Caki2 (cell line): ENCODE results near the gene PIM3. TPM values are rescaled to one million over a fixed set of nuclear protein-coding genes. Genes with fewer than 3 reads are reported as not detected.
A peak's percentile ranks its signal among the peaks of the same experiment; 100 is the strongest.

Experiments used
- DNase-seq: peaks from one replicate; pipeline ENCODE4 v3.0.0-alpha.2; 2015; ENCODE audit warnings: low read depth
- in situ Hi-C: cut with HindIII; loops from 2 replicates; pipeline ENCODE4 v1.10.0; 2016; ENCODE audit warnings: low sequenced_read_pairs, low pct_unique_long_range_greater_than_20kb, mixed read lengths
- total RNA-seq: library from RNA; depleted of rRNA; stranded (reverse); fragments of >200 nt; shearing (Covaris generic); gene quantifications from 2 replicates; pipeline ENCODE4 v1.2.3, GENCODE V29; 2014; ENCODE audit warnings: low replicate concordance

The PIM3 gene
- total RNA-seq, 1 experiment from 2014 or later: 142 TPM

DNA sequence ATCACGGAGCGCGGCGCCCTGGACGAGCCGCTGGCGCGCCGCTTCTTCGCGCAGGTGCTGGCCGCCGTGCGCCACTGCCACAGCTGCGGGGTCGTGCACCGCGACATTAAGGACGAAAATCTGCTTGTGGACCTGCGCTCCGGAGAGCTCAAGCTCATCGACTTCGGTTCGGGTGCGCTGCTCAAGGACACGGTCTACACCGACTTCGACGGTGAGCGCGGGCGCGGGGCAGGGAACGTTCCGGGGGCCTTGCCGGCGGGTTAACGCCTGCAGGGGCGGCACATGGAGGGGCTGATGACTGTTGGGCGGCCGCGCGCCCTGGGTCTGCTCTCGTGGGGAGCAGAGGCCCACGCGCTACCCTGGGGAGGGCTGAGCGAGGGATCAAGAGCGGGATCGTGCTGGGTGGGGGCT is 1.0 kb downstream of the PIM3 start:
- in situ Hi-C loops: no loop called here
- DNase-seq: peak; percentile 55

DNA sequence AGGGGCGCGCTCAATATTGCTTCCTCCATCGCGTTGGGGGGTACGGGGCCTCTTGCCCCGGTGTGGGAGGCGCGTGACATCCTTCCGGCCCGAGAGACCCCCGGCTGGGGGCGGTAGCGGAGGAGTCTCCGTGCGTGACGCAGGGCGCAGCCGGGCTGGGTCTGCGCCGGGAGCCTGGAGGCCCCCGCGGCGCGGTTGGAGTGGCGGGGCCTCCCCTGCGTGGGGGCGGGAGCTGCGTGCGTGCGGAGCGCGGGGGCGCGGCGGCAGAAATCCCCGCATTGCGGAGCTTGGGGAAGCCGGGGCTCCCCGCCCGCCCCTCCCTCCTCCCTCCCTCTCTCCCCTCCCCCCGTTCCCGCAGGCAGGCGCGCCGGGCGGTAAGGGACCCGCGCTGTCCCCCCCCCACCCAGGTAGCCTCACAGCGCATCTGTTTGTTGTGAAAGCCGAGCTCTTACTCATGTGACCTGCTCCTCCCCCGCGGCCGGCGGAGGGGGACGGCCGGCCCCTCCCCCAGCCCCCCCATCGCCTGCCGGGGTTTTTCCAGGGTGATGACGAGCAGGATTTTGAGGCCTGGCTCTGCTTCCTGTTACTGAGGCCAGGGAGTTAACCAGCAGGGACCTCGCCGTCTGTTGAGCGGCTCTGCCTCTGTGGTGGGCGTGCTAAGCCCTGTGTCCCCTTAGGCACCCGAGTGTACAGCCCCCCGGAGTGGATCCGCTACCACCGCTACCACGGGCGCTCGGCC is 1.6 kb downstream of the PIM3 start:
- peak; percentile 95 for DNase-seq
- in situ Hi-C loops: no loop called here

DNA sequence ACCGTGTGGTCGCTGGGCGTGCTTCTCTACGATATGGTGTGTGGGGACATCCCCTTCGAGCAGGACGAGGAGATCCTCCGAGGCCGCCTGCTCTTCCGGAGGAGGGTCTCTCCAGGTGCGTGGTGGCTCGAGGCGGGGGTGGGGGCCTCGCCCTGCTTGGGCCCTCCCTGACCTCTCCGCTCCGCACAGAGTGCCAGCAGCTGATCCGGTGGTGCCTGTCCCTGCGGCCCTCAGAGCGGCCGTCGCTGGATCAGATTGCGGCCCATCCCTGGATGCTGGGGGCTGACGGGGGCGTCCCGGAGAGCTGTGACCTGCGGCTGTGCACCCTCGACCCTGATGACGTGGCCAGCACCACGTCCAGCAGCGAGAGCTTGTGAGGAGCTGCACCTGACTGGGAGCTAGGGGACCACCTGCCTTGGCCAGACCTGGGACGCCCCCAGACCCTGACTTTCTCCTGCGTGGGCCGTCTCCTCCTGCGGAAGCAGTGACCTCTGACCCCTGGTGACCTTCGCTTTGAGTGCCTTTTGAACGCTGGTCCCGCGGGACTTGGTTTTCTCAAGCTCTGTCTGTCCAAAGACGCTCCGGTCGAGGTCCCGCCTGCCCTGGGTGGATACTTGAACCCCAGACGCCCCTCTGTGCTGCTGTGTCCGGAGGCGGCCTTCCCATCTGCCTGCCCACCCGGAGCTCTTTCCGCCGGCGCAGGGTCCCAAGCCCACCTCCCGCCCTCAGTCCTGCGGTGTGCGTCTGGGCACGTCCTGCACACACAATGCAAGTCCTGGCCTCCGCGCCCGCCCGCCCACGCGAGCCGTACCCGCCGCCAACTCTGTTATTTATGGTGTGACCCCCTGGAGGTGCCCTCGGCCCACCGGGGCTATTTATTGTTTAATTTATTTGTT is 2.4 kb downstream of the PIM3 start:
- in situ Hi-C loops: no loop called here

DNA sequence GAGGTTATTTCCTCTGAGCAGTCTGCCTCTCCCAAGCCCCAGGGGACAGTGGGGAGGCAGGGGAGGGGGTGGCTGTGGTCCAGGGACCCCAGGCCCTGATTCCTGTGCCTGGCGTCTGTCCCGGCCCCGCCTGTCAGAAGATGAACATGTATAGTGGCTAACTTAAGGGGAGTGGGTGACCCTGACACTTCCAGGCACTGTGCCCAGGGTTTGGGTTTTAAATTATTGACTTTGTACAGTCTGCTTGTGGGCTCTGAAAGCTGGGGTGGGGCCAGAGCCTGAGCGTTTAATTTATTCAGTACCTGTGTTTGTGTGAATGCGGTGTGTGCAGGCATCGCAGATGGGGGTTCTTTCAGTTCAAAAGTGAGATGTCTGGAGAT is 3.1 kb downstream of the PIM3 start:
- DNase-seq: no peak
- in situ Hi-C loops: no loop called here

More for the DNA sequence above, 2.4 kb downstream of the PIM3 start:
- no peak for DNase-seq

DNA sequence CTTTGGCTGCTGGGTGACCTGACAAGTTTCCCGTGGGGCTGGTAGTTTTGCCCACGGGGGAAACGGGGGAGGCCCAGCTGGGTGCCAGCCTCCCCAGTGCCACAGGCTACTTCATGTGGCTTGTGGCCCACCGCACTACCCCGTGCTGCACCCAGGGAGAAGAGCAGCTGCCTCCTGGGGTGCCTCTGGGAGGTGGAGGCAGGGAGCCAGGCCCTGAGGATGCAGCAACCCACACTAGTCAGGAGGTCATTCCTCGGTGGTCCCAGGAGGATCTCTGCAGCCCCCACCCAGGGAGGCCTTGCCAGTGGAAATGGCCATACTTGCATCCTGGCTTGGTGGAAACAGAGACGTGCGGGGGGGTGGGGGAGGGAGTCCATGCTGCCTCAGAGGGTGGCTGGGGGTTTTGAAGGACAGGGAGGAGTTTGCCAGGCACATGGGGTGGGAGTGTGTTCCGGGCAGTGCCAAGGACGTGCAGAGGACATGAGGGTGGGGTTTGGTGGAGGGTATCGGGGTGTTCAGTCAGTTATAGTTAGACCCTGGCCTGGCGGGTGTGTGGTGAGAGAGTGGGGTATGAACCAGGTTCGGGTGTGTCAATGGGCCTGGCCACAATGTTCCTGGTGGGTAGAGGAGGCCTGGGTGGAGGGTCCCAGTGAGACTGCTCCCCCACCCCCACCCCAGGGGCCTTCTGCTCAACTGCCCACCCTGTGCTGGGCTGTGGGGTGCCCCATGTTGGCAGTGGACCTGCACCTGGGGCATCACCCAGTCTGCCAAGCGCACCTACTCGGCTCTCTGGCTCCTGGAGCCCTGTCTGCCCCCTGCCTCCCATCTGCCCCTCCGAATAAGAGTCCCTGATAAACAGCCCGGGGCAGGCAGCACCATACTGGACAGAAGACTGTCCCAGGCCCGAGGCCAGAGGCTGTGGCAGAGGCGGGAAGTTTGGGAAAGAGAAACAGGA is 3.8 kb downstream of the PIM3 start:
- DNase-seq: no peak
- in situ Hi-C loops: no loop called here

DNA sequence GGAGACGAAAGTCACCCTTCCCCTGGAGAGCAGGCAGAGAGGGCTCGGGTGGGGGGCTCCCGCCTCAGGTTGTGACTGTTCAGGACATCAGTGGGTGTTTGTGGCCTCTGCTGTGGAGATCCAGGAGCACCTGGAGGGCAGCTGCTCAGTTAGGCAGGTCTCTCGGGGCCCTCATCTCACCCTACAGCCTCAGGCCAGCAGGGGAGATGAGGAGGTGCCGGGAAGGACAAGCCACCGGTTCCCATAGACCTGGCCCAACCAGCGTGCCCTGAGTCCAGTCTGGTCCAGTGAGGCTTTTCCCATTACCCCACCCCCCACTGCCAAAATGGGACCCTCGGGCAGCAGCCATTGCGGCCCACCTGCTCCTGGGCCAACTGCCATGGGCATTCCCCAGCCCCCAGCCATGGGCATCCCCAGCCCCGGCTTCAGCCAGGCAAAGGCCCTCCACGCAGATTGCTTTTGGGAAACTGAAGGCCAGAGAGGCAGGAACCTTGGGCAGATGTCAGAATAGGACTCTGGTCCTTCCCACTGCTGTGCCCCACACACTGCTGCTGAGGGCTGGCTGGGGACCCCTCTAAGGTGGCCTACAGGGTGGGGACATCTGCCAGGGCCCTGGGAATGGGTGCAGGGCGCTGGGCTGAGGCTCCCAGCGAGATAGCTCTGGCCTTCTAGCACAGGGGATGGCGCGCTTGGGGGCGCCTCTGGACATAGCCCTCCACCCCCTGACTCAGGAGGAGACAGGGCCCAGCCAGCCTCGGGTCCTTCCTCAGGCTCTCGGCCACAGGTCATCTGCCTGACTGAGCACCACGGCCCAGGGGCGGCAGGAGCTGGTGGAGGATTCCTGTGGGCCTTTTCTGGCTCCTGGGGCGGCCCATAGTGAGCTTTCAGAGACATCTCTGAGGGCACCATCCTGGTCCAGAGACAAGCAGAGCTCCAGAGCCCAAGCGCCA is 4.8 kb downstream of the PIM3 start:
- DNase-seq: no peak
- in situ Hi-C loops: no loop called here

DNA sequence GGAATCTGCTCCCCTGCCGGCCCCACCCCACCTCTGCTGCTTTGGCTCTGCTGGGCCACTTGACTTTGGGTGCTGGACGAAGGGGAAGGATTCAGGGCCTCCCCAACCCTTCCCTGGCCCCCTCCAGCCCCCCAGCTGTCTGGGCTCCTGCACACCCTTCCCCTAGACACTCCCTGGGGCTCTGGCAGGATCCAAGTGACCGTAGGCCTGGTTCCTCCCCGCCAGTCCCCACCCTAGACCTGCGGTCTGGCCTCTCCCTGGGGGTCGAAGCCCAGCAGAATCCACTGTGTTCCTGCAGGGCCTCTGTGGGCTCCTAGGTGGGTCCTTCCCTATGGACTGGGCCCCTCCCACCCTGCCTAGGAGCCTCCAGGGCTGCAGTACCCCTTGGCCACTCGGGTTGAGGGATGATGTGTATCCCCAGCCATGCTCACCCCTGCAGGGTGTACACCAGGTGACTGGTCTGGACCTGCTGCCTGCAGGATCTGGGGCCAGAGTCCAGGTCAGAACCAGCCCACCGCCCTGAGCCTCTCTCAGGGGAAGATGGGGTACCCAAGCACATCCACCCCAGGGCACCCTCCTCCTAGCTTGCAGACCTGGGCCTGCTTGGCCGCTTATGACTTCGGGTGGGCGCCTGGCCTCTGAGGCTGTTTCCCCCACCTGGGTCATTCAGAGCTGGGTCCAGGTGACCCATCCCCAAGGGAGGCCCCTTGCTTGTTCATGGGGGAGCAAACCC is 5.6 kb downstream of the PIM3 start:
- in situ Hi-C loops: no loop called here

DNA sequence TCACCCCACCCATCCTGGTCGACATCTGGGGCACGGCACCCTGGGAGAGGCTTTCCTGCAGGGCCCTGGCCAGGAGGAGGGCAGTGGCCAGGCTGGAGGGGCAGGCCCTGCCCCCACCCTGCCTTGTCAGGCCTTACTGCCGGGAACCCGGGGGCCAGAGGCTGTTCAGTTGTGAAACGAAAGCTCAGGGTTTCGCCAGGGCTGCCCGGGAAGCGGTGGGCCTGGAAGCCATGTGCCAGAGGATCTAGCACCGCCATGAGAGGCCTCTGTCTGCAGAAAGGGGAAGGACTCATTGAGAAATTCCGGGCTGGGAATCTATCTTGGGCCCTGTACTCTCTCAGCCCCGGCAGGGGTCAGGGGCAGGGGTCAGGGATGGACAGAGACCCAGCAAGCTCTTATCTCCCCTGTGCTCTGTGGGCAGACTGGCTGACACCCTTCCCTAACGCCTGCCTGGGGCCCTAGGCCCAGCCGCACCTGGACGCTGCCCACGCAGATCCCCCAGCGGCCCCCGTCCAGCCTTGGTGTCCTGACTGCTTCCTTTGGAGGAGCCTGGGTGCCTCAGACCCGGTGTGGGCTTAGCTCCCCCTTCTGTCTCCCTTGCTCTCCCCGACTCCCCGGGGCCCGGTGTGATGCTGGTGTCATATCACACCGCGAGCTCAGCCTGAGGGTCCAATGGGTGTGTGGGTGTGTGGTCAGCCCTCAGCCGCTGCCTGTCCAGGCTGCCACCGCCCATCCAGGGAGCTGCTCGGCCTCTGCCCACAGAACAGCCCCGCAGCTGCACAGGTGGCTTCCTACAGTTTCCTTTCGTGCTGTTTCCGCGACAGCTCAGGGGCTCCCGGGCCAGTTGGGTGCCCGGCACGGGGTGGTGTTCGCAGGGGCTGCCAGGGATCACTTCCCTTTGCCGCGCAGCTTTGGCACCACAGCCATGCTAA is 6.5 kb downstream of the PIM3 start:
- in situ Hi-C loops: no loop called here
- DNase-seq: no peak

More for the DNA sequence above, 5.6 kb downstream of the PIM3 start:
- DNase-seq: no peak

DNA sequence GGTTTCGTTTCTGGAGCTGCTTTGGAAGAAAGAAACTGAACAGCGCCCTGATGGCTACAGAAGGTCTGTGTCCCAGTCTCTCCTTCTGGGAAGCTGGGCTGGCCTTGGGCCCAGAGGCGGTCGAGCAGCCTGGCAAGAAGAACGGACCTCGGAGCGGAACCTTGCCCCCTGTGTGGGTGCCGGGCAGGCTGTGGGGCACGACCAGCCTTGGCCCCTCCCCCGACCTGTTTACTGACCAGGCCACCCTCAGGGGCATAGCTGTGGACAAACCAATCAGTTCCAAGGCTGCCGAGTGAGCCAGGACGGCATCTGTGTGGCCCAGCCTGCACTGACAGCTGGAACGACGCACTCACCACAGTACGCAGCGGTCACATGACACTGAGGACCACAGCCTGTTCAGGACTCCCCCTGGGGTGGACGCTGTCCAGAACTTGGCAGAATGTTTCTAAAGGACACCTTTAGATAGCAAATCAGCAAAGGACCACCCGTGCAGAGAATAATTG is 7.2 kb downstream of the PIM3 start:
- in situ Hi-C loops: no loop called here
- no peak for DNase-seq

DNA sequence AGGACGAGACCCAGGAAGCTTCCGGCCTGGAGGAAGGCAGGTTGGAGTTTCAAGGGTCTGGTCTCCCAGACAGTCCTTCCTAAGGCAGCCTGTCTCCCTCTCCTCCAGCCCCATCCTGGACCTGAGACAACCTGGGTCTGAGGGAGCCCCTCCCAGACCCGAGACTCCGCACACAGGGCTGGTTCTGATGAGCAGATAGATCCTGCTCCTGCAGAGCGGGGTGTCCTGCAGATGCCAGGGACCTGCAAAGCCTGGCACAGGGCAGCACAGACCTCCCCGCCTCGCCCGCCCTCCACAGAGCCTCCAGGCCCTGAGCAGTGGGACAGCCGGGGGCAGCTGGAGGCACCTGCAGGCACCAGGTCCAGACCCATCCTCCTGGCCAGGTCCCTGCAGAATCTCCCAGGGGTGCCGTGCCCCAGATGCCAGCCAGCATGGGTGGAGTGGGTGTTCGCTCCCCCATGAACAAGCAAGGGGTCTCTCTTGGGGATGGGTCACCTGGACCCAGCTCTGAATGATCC is 7.8 kb downstream of the PIM3 start:
- in situ Hi-C loops: no loop called here

DNA sequence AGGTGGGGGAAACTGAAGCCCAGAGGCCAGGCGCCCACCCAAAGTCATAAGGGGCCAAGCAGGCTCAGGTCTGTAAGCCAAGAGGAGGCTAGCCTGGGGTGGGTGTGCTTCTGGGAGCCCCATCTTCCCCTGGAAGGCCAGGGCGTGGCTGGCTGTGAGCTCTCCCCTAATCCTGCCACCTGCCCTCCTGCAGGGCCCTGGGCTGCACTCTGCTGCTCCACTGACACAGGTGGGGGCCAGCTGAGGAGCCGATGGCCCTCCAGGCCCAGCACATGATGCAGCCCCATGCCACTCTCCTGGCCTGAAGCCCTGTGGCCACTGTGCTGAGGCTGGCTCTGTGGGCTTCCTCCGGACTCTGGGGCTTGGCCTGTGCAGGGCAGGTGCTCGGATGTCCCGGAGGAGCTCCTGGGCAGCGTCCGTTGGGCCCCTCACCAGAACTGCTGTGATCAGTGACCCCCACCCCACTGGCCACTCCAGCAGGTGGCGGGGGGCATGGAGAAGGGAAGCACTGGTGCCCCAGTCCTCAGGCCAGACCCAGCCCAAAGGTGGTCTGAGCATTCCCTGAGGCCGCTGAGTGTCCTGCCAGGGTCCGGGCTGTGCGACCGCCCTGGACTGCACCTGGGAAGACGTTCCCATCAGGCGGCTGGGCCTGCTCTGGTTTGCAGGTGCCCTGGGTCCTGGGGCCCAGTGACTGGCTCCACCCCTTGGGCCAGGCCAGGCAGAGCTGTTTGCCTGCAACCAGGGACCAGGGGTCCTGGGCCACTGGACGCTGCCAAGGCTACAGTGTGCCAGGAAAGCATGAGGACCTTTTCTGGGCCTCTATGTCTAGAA is 8.5 kb downstream of the PIM3 start:
- in situ Hi-C loops: no loop called here
- DNase-seq: no peak

More for the DNA sequence above, 7.8 kb downstream of the PIM3 start:
- DNase-seq: no peak

DNA sequence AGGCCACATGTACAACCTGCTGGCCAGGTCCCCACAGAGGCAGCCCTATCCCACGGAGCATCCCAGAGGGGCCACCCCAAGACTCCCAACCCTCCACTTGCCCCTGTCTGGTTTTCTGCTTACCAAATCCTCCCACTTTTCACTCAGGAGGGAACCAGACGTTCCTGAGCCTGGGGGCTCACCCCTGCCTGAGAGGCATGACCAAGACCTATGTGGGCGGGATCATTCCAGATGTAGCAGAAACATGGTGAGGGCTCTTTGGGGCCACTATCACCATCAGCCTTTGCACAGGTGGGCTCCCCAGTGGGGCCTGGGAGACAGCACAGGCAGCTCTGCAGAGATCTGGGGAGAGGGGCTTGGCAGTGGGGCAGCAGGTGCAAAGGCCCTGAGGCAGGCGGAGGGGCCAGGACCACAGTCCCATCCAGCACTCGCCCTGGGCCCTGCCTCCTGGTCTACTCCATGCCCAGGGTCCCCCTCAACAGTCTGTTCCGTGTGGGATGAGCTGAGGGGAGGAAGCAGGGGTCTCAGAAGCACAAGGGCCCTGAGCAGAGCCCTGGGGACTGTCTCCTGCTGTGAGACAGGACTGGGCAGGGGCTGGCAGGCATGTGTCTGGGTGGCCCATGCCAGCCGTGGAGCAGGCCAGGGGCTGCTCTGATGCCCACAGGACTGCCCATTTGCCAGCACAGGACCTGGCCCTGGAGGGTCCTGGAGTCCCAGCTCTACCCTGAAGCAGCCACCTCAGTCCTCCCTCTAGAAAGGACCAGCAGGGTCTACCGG is 9.4 kb downstream of the PIM3 start:
- in situ Hi-C loops: no loop called here

DNA sequence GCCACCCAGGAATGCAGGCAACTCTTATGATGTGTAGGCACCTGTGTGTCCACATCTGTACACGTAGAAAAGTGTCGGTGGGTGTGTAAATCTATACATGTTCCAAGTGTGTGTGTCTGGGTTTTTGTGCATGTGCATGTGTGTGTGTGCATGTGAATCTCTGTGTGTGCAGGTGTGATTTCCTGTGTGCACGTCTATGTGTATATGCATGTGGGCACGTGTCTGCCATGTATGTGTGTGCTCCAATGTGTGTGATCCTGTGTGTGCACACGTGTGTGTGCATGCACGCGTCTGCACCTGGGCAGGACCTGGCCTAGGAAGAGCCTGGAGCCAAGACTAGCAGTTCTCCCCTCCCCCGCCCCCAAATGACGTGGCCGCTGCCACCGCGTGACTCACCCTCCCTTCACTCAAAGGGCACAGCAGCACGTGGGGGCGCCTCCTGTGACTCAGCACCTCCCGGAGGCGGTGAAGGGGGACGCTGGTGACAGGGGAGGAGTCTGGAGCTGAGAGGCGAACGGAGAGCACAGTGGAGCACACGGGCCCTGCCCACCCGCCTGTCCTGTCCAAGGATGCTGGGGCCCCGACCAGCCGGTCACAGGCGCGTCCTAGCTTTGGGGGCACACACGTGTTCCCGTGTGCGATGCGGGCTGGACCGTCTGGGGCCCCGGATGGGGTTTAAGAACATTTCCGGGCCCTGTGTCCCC is 10.1 kb downstream of the PIM3 start:
- in situ Hi-C loops: no loop called here
- peak; percentile 100 for DNase-seq

More for the DNA sequence above, 9.4 kb downstream of the PIM3 start:
- DNase-seq: no peak
